ENCODE results near the gene IGF1R. TPM values are rescaled to one million over a fixed set of nuclear protein-coding genes. Genes with fewer than 3 reads are reported as not detected.

IGF1R gene
- total and polyA plus RNA-seq, 8 donors: 8.1 to 50.3 (median 36.0) TPM

DNA sequence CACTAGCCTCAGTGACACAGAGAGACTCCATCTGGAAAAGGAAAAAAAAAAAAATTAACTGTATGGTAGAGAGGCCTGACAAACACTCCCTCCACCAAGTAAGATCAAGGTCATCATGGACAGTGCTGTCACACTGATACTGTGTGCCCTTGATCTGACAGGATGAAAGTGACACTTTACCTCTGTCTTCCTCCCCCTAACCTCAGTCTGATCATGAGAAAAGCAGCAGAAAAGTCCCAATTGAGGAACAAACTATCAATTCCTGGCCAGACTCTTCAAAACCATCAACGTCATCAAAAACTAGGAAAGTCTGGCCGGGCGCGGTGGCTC is 332.5 kb downstream of the IGF1R start:
- 95 to 97% methylated on average over 4 of the region's 4 CpGs for WGBS, 2 donors

DNA sequence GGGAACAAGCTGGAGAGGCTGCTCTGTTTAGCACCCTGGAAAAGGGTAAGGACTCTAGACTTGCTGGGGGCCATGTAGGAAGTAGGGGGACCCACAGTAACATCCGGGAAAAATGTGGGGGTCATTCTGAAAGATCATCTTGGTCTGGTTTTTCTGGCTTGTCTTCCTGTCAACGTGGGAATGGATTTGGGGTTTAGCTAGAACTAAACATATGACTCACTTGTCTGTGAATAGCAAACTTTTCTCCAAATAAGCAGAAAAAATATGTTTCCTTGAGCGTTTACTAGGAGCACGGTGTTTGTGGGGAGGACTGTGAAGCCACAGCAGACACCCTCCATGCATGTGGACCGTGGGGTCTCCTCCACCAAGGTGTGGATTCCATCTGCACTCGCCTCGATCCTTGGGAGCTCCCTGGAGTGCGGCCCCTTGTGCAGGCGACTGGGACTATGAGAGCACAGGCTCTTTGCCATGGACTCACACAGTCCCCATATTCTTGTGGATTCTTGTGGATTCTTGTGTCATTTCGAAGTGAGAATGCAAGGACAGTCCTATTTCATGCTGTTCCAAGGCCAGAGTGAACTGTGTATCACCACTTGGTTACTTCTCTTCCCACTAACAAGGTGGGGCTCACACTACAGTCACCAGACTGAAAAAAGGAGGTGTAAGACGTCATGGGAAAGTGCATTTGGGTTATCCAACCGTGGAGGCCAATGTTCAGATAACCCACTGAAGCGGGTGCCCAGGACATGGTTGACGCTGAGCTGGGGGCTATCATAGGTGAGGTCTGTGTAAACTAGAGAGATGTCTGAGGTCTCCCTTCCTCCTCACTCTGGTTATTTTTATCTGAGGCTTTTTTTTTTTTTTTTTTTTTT is 333.7 kb downstream of the IGF1R start:
- intact Hi-C loops (cut with DNase I): no loop called here
- Histone ChIP-seq H3K4me3 (no peak overlapping the region), H3K27me3 (no peaks in the 10 kb centered on the region), H3K4me1 (peaks cover 0 to 5% (median 4%) of the 10 kb centered on the region in 3 donors), H3K36me3 (no peaks in the 10 kb centered on the region), H3K9me3 (no peaks in the 10 kb centered on the region), H3K27ac (no peak overlapping the region)
- DNase-seq (no peak), ATAC-seq (no peak), FAIRE-seq (no peak)
- TF ChIP-seq, protein P1, sequence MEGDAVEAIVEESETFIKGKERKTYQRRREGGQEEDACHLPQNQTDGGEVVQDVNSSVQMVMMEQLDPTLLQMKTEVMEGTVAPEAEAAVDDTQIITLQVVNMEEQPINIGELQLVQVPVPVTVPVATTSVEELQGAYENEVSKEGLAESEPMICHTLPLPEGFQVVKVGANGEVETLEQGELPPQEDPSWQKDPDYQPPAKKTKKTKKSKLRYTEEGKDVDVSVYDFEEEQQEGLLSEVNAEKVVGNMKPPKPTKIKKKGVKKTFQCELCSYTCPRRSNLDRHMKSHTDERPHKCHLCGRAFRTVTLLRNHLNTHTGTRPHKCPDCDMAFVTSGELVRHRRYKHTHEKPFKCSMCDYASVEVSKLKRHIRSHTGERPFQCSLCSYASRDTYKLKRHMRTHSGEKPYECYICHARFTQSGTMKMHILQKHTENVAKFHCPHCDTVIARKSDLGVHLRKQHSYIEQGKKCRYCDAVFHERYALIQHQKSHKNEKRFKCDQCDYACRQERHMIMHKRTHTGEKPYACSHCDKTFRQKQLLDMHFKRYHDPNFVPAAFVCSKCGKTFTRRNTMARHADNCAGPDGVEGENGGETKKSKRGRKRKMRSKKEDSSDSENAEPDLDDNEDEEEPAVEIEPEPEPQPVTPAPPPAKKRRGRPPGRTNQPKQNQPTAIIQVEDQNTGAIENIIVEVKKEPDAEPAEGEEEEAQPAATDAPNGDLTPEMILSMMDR (IDR thresholded peaks at IDR 0.05): no peak
- WGBS, 2 donors: 78 to 82% methylated on average over 14 of the region's 14 CpGs

More for the DNA sequence above, 332.5 kb downstream of the IGF1R start:
- H3K4me1 ChIP-seq: peaks cover 0 to 5% (median 4%) of the 10 kb centered on the region in 3 donors
- TF ChIP-seq, protein P1 (IDR thresholded peaks at IDR 0.05): no peak
- intact Hi-C loops (cut with DNase I): no loop called here
- ATAC-seq (no peak), FAIRE-seq (no peak), DNase-seq (no peak)
- no peak overlapping the region for H3K27ac ChIP-seq
- H3K36me3 ChIP-seq: no peaks in the 10 kb centered on the region
- H3K9me3 ChIP-seq: no peaks in the 10 kb centered on the region
- no peaks in the 10 kb centered on the region for H3K27me3 ChIP-seq
- H3K4me3 ChIP-seq: no peak overlapping the region

DNA sequence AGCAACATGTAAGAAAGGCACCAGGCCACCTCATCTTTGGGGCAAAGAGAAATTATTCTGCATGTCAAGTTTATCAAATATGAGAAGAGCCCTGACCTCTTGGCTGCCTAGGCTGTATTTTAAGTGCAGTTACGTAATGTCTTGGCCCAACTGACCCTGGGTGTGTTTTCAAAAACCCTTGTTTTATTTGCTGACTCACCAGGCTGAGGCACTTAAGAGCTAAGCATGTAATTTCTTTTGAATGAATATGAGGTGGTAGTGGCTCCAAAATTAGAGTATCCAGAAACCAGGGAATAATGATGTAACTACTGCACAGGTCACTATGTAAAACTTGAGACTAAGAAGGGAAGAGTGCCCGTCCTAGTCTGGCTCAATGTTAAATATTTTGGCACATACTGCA is 335.0 kb downstream of the IGF1R start:
- 35 to 49% methylated on average over 2 of the region's 2 CpGs for WGBS, 2 donors
- FAIRE-seq (no peak), ATAC-seq (peak; percentile 80 to 97 (median 94)), DNase-seq (peak in 3 of 6 donors; percentile 35 to 38 (median 37))
- peaks cover 0 to 5% (median 4%) of the 10 kb centered on the region in 3 donors for H3K4me1 ChIP-seq
- no peaks in the 10 kb centered on the region for H3K9me3 ChIP-seq
- no peak overlapping the region for H3K4me3 ChIP-seq
- no peaks in the 10 kb centered on the region for H3K36me3 ChIP-seq
- no peak overlapping the region for H3K27ac ChIP-seq
- TF ChIP-seq, protein P1 (IDR thresholded peaks at IDR 0.05): no peak
- no peaks in the 10 kb centered on the region for H3K27me3 ChIP-seq
- intact Hi-C loops (cut with DNase I): no loop called here

DNA sequence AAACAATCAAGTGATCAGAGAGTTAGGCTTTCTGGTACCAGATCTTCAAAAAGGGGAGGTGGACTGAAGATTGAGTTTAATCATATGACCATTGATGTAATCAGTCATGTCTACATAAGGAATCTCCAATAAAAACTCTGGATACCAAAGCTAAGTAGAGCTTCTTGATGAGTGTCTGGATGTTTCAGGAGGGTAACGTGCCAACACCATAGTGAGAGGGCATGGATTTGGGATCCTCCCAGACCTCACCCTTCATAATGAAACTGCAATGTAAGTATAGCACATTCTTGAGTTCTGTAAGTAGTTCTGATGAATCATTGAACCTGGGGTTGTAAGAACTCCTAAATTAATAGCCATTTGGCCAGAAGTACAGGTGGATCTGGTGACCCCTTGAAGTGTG is 337.9 kb downstream of the IGF1R start:
- TF ChIP-seq, protein P1 (IDR thresholded peaks at IDR 0.05): no peak
- H3K27me3 ChIP-seq: no peaks in the 10 kb centered on the region
- ATAC-seq: no peak
- no peak for DNase-seq
- peaks cover 0 to 5% (median 4%) of the 10 kb centered on the region in 3 donors for H3K4me1 ChIP-seq
- 91 to 98% methylated on average over 1 of the region's 1 CpG for WGBS, 2 donors
- intact Hi-C loops (cut with DNase I): no loop called here
- no peaks in the 10 kb centered on the region for H3K36me3 ChIP-seq
- H3K27ac ChIP-seq: no peak overlapping the region
- H3K4me3 ChIP-seq: no peak overlapping the region
- no peaks in the 10 kb centered on the region for H3K9me3 ChIP-seq
- no peak for FAIRE-seq

DNA sequence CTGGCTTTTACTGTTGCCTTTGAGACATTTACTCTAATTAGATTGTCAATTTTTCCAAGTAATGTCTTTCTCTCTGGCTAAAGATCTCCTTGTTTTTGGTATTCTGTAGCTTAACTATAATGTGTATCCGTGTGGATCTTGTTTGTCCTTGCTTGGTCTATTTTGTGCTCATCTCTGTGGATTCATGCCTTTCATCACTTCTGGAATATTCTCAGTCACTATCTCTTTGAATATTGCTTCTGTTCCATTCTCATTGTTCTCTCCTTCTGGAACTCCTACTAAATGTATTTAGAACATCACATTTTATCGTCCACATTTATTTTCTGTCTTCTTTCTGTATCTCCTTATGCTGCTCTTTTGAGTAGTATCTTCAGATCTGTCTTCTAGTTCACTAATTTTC is 346.6 kb downstream of the IGF1R start:
- 89 to 98% methylated on average over 2 of the region's 2 CpGs for WGBS, 2 donors
- Histone ChIP-seq H3K4me3 (no peak overlapping the region), H3K36me3 (no peaks in the 10 kb centered on the region), H3K27ac (no peak overlapping the region), H3K9me3 (no peaks in the 10 kb centered on the region), H3K27me3 (no peaks in the 10 kb centered on the region), H3K4me1 (no peaks in the 10 kb centered on the region)
- DNase-seq (no peak), ATAC-seq (no peak), FAIRE-seq (no peak)
- TF ChIP-seq, protein P1 (IDR thresholded peaks at IDR 0.05): no peak
- intact Hi-C loops (cut with DNase I): no loop called here

Measured in pancreas (tissue), 10 donors.